Bronchial epithelial cell (primary cell): ENCODE data around the gene SNAP25. TPM values are rescaled to one million over a fixed set of nuclear protein-coding genes. Genes with fewer than 3 reads are reported as not detected.
A peak's percentile ranks its signal among the peaks of the same experiment; 100 is the strongest.

Experiments
- DNase-seq: peaks from one replicate; pipeline ENCODE4 v3.0.0-alpha.2; 2010; ENCODE audit warnings: low read depth
- FAIRE-seq: peaks from 2 replicates; lab custom pipeline; 2011; peaks lifted over from hg19 to GRCh38; lab: Jason Lieb, UNC
- H3K27me3 ChIP-seq: 2 replicates; pipeline ENCODE4 v1.5.1; 2011; ENCODE audit warnings: low read length; ENCODE audit not compliant: control insufficient read depth, insufficient read depth
- H3K36me3 ChIP-seq: 2 replicates; pipeline ENCODE4 v1.5.1; 2011; ENCODE audit warnings: low read length; ENCODE audit not compliant: control insufficient read depth, insufficient read depth
- H3K4me3 ChIP-seq: 2 replicates; pipeline ENCODE4 v1.5.1; 2011; ENCODE audit warnings: mild to moderate bottlenecking, low read depth, low read length, control low read depth
- CTCF ChIP-seq: IDR thresholded peaks from 2 replicates; pipeline ENCODE4 v1.5.1; 2011; ENCODE audit warnings: mild to moderate bottlenecking, moderate library complexity, low read length, control low read depth, inconsistent platforms; ENCODE audit not compliant: insufficient read depth, severe bottlenecking
- total RNA-seq: library from RNA; depleted of rRNA; stranded (reverse); fragments of >200 nt; gene quantifications from 2 replicates; pipeline ENCODE4 v1.2.1, GENCODE V29; 2014

SNAP25 gene
- total RNA-seq, 1 donor from 2014 or later: not detected

- Histone ChIP-seq H3K4me3 (no peak overlapping the region), H3K27me3 (no peaks in the 10 kb centered on the region), H3K36me3 (no peaks in the 10 kb centered on the region)
- DNase-seq (no peak), FAIRE-seq (no peak)
- TF ChIP-seq CTCF: no peak
These were observed 114.2 kb downstream of the SNAP25 start for GRCh38 chr20:10332656-10333415.

GRCh38 chr20:10336959-10337729 is 118.5 kb downstream of the SNAP25 start:
- TF ChIP-seq CTCF: no peak
- Histone ChIP-seq H3K4me3 (no peak overlapping the region), H3K27me3 (no peaks in the 10 kb centered on the region), H3K36me3 (no peaks in the 10 kb centered on the region)
- DNase-seq: peak; percentile 29
- FAIRE-seq: no peak

GRCh38 chr20:10338426-10339180 is 120.0 kb downstream of the SNAP25 start:
- DNase-seq (no peak), FAIRE-seq (no peak)
- no peak overlapping the region for H3K4me3 ChIP-seq
- TF ChIP-seq CTCF: no peak
- H3K36me3 ChIP-seq: no peaks in the 10 kb centered on the region
- H3K27me3 ChIP-seq: no peaks in the 10 kb centered on the region

- FAIRE-seq (no peak), DNase-seq (no peak)
- TF ChIP-seq CTCF: no peak
- Histone ChIP-seq H3K27me3 (no peaks in the 10 kb centered on the region), H3K4me3 (no peak overlapping the region), H3K36me3 (no peaks in the 10 kb centered on the region)
These were observed 121.0 kb downstream of the SNAP25 start for GRCh38 chr20:10339609-10340008.

GRCh38 chr20:10342152-10342551 is 123.5 kb downstream of the SNAP25 start:
- FAIRE-seq (no peak), DNase-seq (no peak)
- TF ChIP-seq CTCF: no peak
- no peak overlapping the region for H3K4me3 ChIP-seq
- H3K36me3 ChIP-seq: no peaks in the 10 kb centered on the region
- no peaks in the 10 kb centered on the region for H3K27me3 ChIP-seq
